NB4 (cell line): ENCODE results near the gene EGFLAM.

Experiments
- DNase-seq: peaks from one replicate; pipeline ENCODE4 v3.0.0; 2010; ENCODE audit warnings: low read depth
- H3K4me3 ChIP-seq: one replicate; pipeline ENCODE4 v1.5.1; 2011; ENCODE audit warnings: mild to moderate bottlenecking, low read depth, low read length, moderate library complexity
- CTCF ChIP-seq: IDR thresholded peaks from one replicate; pipeline ENCODE4 v1.5.1; 2012; ENCODE audit warnings: low read depth, low read length
- MAX ChIP-seq: IDR thresholded peaks from 2 replicates; pipeline ENCODE4 v1.6.1; 2011; ENCODE audit warnings: low read depth, low read length
- MYC ChIP-seq: IDR thresholded peaks from 2 replicates; pipeline ENCODE4 v1.6.1; 2011; ENCODE audit warnings: low read depth, low read length
- POLR2A ChIP-seq: IDR thresholded peaks from 2 replicates; pipeline ENCODE4 v1.6.1; 2011; ENCODE audit warnings: mild to moderate bottlenecking; ENCODE audit not compliant: insufficient read length; ENCODE audit errors: extremely low read depth

EGFLAM gene

GRCh38 chr5:38384396-38384795 lies 126.0 kb downstream of the EGFLAM start:
- H3K4me3 ChIP-seq = no peak overlapping the region
- no peak for DNase-seq
- no peak for TF ChIP-seq CTCF
- TF ChIP-seq POLR2A = no peak
- TF ChIP-seq MYC = no peak
- no peak for TF ChIP-seq MAX

- no peak overlapping the region for H3K4me3 ChIP-seq
- TF ChIP-seq POLR2A (no peak), CTCF (no peak), MYC (no peak), MAX (no peak)
- DNase-seq = no peak
Observed at GRCh38 chr5:38387161-38387560, 128.8 kb downstream of the EGFLAM start.

- TF ChIP-seq MAX (no peak), MYC (no peak), CTCF (no peak), POLR2A (no peak)
- H3K4me3 ChIP-seq = no peak overlapping the region
- DNase-seq = no peak
Observed at GRCh38 chr5:38393636-38394035, 135.3 kb downstream of the EGFLAM start.

GRCh38 chr5:38396766-38397165 lies 138.4 kb downstream of the EGFLAM start:
- H3K4me3 ChIP-seq = no peak overlapping the region
- DNase-seq = no peak
- TF ChIP-seq POLR2A (no peak), MYC (no peak), MAX (no peak), CTCF (no peak)

GRCh38 chr5:38400365-38400764 lies 142.0 kb downstream of the EGFLAM start:
- no peak for TF ChIP-seq POLR2A
- TF ChIP-seq MYC = no peak
- TF ChIP-seq MAX = no peak
- no peak for TF ChIP-seq CTCF
- no peak for DNase-seq
- H3K4me3 ChIP-seq = no peak overlapping the region

GRCh38 chr5:38401145-38401544 lies 142.8 kb downstream of the EGFLAM start:
- H3K4me3 ChIP-seq = no peak overlapping the region
- TF ChIP-seq POLR2A (no peak), MYC (no peak), MAX (no peak)
- DNase-seq = no peak
